ENCODE measurements around the gene VSIG10L. TPM values are rescaled to one million over a fixed set of nuclear protein-coding genes. Genes with fewer than 3 reads are reported as not detected.

Gene VSIG10L
- total RNA-seq, 1 donor from 2014 or later, result 1.5 TPM

DNA sequence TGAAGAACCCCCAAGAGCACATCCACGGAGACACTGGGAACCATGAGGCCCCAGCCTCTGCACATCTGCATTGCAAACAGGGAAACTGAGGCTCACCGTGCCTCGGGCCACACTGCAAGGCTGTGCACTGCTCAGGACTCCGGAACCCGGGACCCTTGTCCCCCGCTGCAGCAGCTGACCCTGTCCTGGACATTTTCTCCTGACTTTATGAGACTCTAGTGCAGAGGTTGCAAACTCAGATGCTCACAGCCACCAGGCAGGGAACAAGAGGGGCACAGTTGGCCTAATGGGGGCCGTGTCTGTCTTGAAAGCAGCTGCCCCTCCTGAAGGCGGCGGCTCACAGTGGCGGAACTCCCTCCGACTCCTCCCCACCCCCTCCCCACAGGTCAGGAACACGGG lies 47.0 kb downstream of the VSIG10L start:
- no peak for DNase-seq (ENCODE audit: low read depth)
- peaks cover 13% of the 10 kb centered on the region for H3K27me3 ChIP-seq (ENCODE audit: control insufficient read depth, insufficient read depth, low read length)
- TF ChIP-seq, protein P1, sequence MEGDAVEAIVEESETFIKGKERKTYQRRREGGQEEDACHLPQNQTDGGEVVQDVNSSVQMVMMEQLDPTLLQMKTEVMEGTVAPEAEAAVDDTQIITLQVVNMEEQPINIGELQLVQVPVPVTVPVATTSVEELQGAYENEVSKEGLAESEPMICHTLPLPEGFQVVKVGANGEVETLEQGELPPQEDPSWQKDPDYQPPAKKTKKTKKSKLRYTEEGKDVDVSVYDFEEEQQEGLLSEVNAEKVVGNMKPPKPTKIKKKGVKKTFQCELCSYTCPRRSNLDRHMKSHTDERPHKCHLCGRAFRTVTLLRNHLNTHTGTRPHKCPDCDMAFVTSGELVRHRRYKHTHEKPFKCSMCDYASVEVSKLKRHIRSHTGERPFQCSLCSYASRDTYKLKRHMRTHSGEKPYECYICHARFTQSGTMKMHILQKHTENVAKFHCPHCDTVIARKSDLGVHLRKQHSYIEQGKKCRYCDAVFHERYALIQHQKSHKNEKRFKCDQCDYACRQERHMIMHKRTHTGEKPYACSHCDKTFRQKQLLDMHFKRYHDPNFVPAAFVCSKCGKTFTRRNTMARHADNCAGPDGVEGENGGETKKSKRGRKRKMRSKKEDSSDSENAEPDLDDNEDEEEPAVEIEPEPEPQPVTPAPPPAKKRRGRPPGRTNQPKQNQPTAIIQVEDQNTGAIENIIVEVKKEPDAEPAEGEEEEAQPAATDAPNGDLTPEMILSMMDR (IDR thresholded peaks at IDR 0.05; ENCODE audit: insufficient read depth, low read length, poor library complexity, severe bottlenecking), result no peak
- H3K4me3 ChIP-seq (ENCODE audit: low read depth, low read length), result no peak overlapping the region
- no peaks in the 10 kb centered on the region for H3K36me3 ChIP-seq (ENCODE audit: control insufficient read depth, insufficient read depth, low read length)

DNA sequence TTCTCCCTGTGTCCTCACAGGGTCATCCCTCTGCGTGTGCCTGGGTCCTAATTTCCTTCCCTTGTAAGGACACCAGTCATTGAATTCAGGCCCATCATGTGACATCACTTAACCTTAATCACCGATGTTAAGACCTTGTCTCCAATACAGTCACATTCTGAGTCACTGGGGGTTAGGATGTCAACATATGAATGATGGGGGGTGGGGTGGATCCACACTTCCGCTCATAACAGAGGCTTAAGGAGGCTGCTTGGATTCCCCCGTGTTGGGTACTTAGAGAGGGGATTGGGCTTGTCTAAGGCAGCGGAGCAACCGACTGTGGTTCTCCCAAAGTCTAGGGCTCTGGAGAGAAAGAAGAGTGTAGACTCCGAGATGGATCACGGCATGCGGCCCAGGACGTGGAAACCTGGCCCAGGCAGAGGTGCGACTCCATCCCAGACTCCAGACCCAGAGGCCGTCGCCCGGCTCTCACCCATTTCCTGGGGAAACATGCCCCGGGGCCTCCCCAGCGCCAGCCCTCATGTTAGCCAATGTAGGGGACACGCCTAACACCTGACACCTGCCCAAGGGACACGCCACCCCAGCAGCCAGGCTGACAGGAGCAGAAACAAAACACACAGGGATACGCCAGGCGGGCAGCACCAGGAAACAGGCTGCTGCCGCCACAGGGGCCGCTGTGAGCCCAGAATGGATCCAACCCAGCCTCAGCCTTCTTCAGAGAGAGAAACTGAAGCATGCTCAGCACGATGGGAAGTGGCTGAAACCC lies 47.5 kb downstream of the VSIG10L start:
- Histone ChIP-seq H3K27me3 (ENCODE audit: control insufficient read depth, insufficient read depth, low read length) (peaks cover 13% of the 10 kb centered on the region), H3K4me3 (ENCODE audit: low read depth, low read length) (no peak overlapping the region), H3K36me3 (ENCODE audit: control insufficient read depth, insufficient read depth, low read length) (no peaks in the 10 kb centered on the region)
- TF ChIP-seq, protein P1 (IDR thresholded peaks at IDR 0.05; ENCODE audit: insufficient read depth, low read length, poor library complexity, severe bottlenecking), result no peak
- no peak for DNase-seq (ENCODE audit: low read depth)

- TF ChIP-seq, protein P1 (IDR thresholded peaks at IDR 0.05; ENCODE audit: insufficient read depth, low read length, poor library complexity, severe bottlenecking), result no peak
- H3K4me3 ChIP-seq (ENCODE audit: low read depth, low read length), result no peak overlapping the region
- DNase-seq (ENCODE audit: low read depth), result no peak
- no peaks in the 10 kb centered on the region for H3K36me3 ChIP-seq (ENCODE audit: control insufficient read depth, insufficient read depth, low read length)
- peaks cover 13% of the 10 kb centered on the region for H3K27me3 ChIP-seq (ENCODE audit: control insufficient read depth, insufficient read depth, low read length)
These were observed 48.2 kb downstream of the VSIG10L start for GRCh38 chr19:51293571-51294210.

- no peaks in the 10 kb centered on the region for H3K36me3 ChIP-seq (ENCODE audit: control insufficient read depth, insufficient read depth, low read length)
- H3K4me3 ChIP-seq (ENCODE audit: low read depth, low read length), result no peak overlapping the region
- peaks cover 13% of the 10 kb centered on the region for H3K27me3 ChIP-seq (ENCODE audit: control insufficient read depth, insufficient read depth, low read length)
- DNase-seq (ENCODE audit: low read depth), result no peak
- TF ChIP-seq, protein P1 (IDR thresholded peaks at IDR 0.05; ENCODE audit: insufficient read depth, low read length, poor library complexity, severe bottlenecking), result no peak
These were observed 49.0 kb downstream of the VSIG10L start for GRCh38 chr19:51292971-51293370.

DNA sequence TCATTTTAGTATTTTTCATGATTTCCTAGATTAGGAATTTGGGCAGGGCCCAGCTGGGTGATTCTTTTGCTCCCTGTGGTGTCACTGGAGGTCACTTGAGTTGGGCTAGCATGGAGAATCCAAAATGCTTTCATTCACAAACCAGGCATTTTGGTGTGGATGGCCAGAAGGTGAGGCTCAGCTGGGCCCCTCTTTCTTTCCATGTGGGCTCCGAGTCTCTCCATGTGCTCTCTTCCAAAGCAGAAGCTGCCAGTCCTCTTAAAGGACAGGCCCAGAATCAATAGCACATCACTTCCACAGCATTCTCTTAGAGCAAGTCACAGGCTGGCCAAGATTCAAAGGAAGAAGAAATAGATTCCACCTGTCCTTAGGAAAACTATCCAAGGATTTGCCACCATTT lies 52.3 kb downstream of the VSIG10L start:
- Histone ChIP-seq H3K4me3 (ENCODE audit: low read depth, low read length) (no peak overlapping the region), H3K27me3 (ENCODE audit: control insufficient read depth, insufficient read depth, low read length) (no peaks in the 10 kb centered on the region), H3K36me3 (ENCODE audit: control insufficient read depth, insufficient read depth, low read length) (no peaks in the 10 kb centered on the region)
- TF ChIP-seq, protein P1 (IDR thresholded peaks at IDR 0.05; ENCODE audit: insufficient read depth, low read length, poor library complexity, severe bottlenecking), result no peak
- DNase-seq (ENCODE audit: low read depth), result no peak

All from kidney epithelial cell (primary cell).